Keratinocyte (primary cell): Measurements from ENCODE around the gene IWS1. TPM values are rescaled to one million over a fixed set of nuclear protein-coding genes. Genes with fewer than 3 reads are reported as not detected.

Experiments
- DNase-seq: peaks from one replicate; pipeline ENCODE4 v3.0.0-alpha.2; 2011; ENCODE audit warnings: low read depth, missing footprints, low spot score
- FAIRE-seq: peaks from 2 replicates; lab custom pipeline; 2011; peaks lifted over from hg19 to GRCh38; lab: Jason Lieb, UNC
- H2AFZ ChIP-seq: 2 replicates; pipeline ENCODE4 v1.6.0; 2012; ENCODE audit warnings: low read length, control low read depth, inconsistent platforms; ENCODE audit not compliant: control insufficient read depth
- H3K27ac ChIP-seq: 2 replicates; pipeline ENCODE4 v1.5.1; 2011; ENCODE audit warnings: low read length; ENCODE audit not compliant: control insufficient read depth, insufficient read depth
- H3K27me3 ChIP-seq: 3 replicates; pipeline ENCODE4 v1.6.0; 2011; ENCODE audit warnings: low read length; ENCODE audit not compliant: control insufficient read depth, insufficient read depth; ENCODE audit errors: extremely low read depth
- H3K36me3 ChIP-seq, 2 experiments: 2 replicates in 1 of 2; 3 replicates in 1 of 2; pipeline ENCODE4 v1.5.1; 2011; ENCODE audit warnings: low read length in 2 of 2, mild to moderate bottlenecking in 1 of 2; ENCODE audit not compliant: control insufficient read depth in 2 of 2, insufficient read depth in 2 of 2; ENCODE audit errors: extremely low read depth in 1 of 2
- H3K4me1 ChIP-seq: 3 replicates; pipeline ENCODE4 v1.5.1; 2011; ENCODE audit warnings: low read length; ENCODE audit not compliant: control insufficient read depth, insufficient read depth; ENCODE audit errors: extremely low read depth
- H3K4me2 ChIP-seq: 3 replicates; pipeline ENCODE4 v1.6.0; 2011; ENCODE audit warnings: low read depth, low read length; ENCODE audit not compliant: control insufficient read depth, insufficient read depth; ENCODE audit errors: extremely low read depth
- H3K4me3 ChIP-seq, 3 experiments: fragments of 200-600 bp in 1 of 3; sonication (generic) in 1 of 3; 2 replicates in 2 of 3; 3 replicates in 1 of 3; pipeline ENCODE4 v1.5.1; 2011 to 2016; ENCODE audit warnings: low read length in 3 of 3, mild to moderate bottlenecking in 3 of 3, control low read depth in 2 of 3, inconsistent platforms in 1 of 3, low read depth in 1 of 3, mixed read lengths in 1 of 3, mixed run types in 1 of 3, moderate library complexity in 1 of 3; ENCODE audit not compliant: control insufficient read depth in 2 of 3, insufficient read depth in 2 of 3; ENCODE audit errors: extremely low read depth in 1 of 3
- H3K79me2 ChIP-seq: 2 replicates; pipeline ENCODE4 v1.6.0; 2012; ENCODE audit warnings: low read length; ENCODE audit not compliant: control insufficient read depth, insufficient read depth
- H3K9ac ChIP-seq: 3 replicates; pipeline ENCODE4 v1.6.0; 2011; ENCODE audit warnings: low read length; ENCODE audit not compliant: control insufficient read depth, insufficient read depth; ENCODE audit errors: extremely low read depth
- H3K9me1 ChIP-seq: 3 replicates; pipeline ENCODE4 v1.6.0; 2011; ENCODE audit warnings: low read length; ENCODE audit not compliant: control insufficient read depth, insufficient read depth; ENCODE audit errors: extremely low read depth
- H3K9me3 ChIP-seq: 2 replicates; pipeline ENCODE4 v1.5.1; 2012; ENCODE audit warnings: low read depth, low read length; ENCODE audit not compliant: control insufficient read depth
- H4K20me1 ChIP-seq: 3 replicates; pipeline ENCODE4 v1.6.0; 2011; ENCODE audit warnings: low read length; ENCODE audit not compliant: control insufficient read depth, insufficient read depth; ENCODE audit errors: extremely low read depth
- EZH2 ChIP-seq: IDR thresholded peaks from one replicate; pipeline ENCODE4 v1.6.1; 2012; ENCODE audit warnings: inconsistent platforms, mild to moderate bottlenecking, low read length, moderate library complexity
- dilution Hi-C: fragments of 300-500 bp; cut with MboI; formaldehyde crosslinking; loops from one replicate; pipeline ENCODE4 v1.7.0; 2020; ENCODE audit warnings: low sequenced_read_pairs; ENCODE audit not compliant: extremely low pct_ligation_motif_present
- polyA plus RNA-seq, 5 experiments: library from polyadenylated mRNA; depleted of rRNA in 3 of 5; stranded (reverse) in 3 of 5; stranded (forward) in 1 of 5; unstranded in 1 of 5; fragments of >200 nt; gene quantifications; 1 replicate in 1 of 5; 2 replicates in 3 of 5; 3 replicates in 1 of 5; pipeline versions ENCODE4 v1.2.1 to v1.2.3, GENCODE V29; 2011 to 2012; ENCODE audit warnings: missing spikeins in 2 of 5, low read depth in 1 of 5, low replicate concordance in 1 of 5
- TF ChIP-seq, protein P1 (sequence below), 3 experiments: IDR thresholded peaks in 1 of 3; conservative IDR thresholded peaks in 1 of 3; optimal IDR thresholded peaks in 1 of 3; 2 replicates in 2 of 3; 3 replicates in 1 of 3; pipeline versions ENCODE3 to v1.5.1; 2011; ENCODE audit warnings: low read length in 3 of 3, mild to moderate bottlenecking in 3 of 3, moderate library complexity in 2 of 3, control low read depth in 1 of 3, inconsistent platforms in 1 of 3; ENCODE audit not compliant: insufficient read depth in 2 of 3; ENCODE audit errors: extremely low read depth in 1 of 3

IWS1 gene
- polyA plus RNA-seq, 1 donor (not counting 4 experiments of a cell fraction or from before 2014, with no cell fraction given), result 52.0 TPM

DNA sequence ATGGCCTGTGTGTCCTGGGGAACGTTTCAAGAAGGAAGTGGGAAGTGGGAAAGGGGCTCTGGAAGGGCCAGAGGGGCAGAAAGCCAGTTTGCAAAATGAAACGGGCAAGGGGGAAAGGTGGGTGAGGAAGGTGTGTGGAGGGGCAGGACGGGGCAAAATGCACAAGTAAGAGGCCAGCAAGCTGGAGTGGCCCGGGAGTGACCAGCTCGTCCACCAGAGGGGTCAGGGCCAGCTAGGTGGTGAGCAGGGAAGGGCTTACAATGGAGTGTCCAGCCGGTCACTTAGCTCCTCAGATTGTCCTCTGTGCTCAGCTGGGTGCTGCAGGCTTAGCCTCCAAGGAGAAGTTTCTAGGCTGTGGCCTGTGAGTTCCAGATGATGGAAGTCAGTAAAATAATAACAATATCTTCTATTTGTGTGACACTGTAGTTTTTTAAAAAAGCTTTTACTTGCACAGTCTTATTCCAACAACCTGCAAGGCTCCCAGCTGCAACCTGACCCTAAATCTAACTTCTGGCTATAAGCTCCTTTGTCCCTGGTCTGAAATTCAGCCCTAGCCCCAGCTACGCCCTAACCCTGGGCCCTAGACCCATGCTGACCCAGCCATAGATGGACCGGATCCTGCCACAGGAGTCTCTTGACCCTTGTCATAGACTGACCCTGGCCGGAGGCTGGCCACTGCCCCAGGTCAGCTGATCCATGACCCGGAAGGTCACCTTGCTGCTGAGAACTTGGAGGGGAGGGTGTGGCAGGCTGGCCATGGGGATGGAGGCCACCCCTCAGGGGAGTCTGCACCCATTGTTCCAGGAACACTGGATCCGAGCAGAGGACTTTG lies 38.4 kb upstream of the IWS1 start:
- FAIRE-seq (no peak), DNase-seq (no peak)
- H3K4me2 ChIP-seq, result no peak overlapping the region
- TF ChIP-seq, protein P1, sequence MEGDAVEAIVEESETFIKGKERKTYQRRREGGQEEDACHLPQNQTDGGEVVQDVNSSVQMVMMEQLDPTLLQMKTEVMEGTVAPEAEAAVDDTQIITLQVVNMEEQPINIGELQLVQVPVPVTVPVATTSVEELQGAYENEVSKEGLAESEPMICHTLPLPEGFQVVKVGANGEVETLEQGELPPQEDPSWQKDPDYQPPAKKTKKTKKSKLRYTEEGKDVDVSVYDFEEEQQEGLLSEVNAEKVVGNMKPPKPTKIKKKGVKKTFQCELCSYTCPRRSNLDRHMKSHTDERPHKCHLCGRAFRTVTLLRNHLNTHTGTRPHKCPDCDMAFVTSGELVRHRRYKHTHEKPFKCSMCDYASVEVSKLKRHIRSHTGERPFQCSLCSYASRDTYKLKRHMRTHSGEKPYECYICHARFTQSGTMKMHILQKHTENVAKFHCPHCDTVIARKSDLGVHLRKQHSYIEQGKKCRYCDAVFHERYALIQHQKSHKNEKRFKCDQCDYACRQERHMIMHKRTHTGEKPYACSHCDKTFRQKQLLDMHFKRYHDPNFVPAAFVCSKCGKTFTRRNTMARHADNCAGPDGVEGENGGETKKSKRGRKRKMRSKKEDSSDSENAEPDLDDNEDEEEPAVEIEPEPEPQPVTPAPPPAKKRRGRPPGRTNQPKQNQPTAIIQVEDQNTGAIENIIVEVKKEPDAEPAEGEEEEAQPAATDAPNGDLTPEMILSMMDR (optimal IDR thresholded peaks at IDR 0.05 in 1 of 3, IDR thresholded peaks at IDR 0.05 in 1 of 3, conservative IDR thresholded peaks at IDR 0.05 in 1 of 3; ENCODE audit: extremely low read depth in 1 of 3, insufficient read depth in 2 of 3, low read length in 3 of 3), result no peak
- no peak for TF ChIP-seq EZH2
- H3K4me1 ChIP-seq, result no peaks in the 10 kb centered on the region
- H3K79me2 ChIP-seq, result no peaks in the 10 kb centered on the region
- dilution Hi-C loops, result no loop called here
- no peak overlapping the region for H3K27ac ChIP-seq
- no peak overlapping the region for H3K4me3 ChIP-seq
- H4K20me1 ChIP-seq, result no peaks in the 10 kb centered on the region
- H3K36me3 ChIP-seq, result no peaks in the 10 kb centered on the region
- H3K9me3 ChIP-seq, result no peaks in the 10 kb centered on the region
- H3K9ac ChIP-seq, result no peak overlapping the region
- peaks cover 3% of the 10 kb centered on the region for H3K27me3 ChIP-seq
- H2AFZ ChIP-seq, result no peak overlapping the region
- peaks cover 2% of the 10 kb centered on the region for H3K9me1 ChIP-seq

DNA sequence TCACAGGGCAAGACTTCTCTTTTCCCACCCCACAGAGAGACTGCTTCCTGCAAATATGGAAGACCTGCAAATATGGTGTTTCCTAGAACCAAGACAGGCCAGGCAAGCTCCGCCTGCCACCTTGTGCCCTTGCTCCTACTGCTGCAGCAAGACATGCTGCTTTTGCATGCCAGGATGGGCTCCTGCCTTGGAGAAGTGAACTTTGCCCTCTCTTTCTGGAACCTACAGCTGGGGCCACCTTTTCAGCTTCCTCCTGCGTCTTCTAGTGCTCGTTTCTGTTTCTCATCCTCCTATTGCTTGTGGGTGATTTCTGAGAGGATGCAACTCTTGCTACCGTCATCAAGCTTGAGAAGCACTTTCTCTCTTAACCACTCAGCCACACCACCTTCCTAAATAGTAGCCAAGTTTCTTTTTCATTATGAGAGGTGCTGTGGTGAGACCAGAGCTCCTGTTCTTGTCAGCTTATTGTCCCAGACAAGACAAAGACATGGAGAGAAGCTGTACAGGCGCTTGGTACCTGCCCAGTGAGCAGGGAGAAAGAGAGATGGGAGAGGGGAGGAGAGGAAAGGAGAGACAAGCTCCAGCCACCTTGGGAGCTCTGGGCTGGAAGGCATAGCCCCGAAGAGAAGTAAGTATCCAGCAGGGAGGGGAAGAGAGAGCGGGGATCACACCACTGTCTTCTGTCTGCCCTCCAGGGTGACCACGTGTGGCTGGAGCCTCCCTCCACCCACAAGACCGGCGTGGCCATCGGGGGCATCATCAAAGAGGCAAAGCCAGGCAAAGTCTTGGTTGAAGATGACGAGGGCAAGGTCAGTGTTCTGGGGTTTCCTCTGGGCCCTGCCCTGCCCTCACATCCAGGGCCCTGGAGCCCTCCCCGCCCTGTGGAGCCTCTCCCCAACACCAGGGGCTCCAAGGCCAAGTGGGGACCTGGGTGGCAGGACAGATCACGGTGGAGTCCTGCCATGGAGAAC lies 37.5 kb upstream of the IWS1 start:
- Histone ChIP-seq H3K4me3 (no peak overlapping the region), H3K36me3 (no peaks in the 10 kb centered on the region), H3K79me2 (no peaks in the 10 kb centered on the region), H3K4me1 (no peaks in the 10 kb centered on the region), H4K20me1 (no peaks in the 10 kb centered on the region), H3K27me3 (peaks cover 3% of the 10 kb centered on the region), H3K9ac (no peak overlapping the region), H2AFZ (no peak overlapping the region), H3K9me3 (no peaks in the 10 kb centered on the region), H3K9me1 (peaks cover 2% of the 10 kb centered on the region), H3K4me2 (no peak overlapping the region), H3K27ac (no peak overlapping the region)
- dilution Hi-C loops, result no loop called here
- FAIRE-seq, result no peak
- no peak for TF ChIP-seq EZH2
- TF ChIP-seq, protein P1 (optimal IDR thresholded peaks at IDR 0.05 in 1 of 3, IDR thresholded peaks at IDR 0.05 in 1 of 3, conservative IDR thresholded peaks at IDR 0.05 in 1 of 3; ENCODE audit: extremely low read depth in 1 of 3, insufficient read depth in 2 of 3, low read length in 3 of 3), result no peak
- no peak for DNase-seq
